Measurements from ENCODE around the gene TTC9. TPM values are rescaled to one million over a fixed set of nuclear protein-coding genes. Genes with fewer than 3 reads are reported as not detected.

Gene TTC9
- total and polyA plus RNA-seq, 2 experiments from 2014 or later: 10.3 to 34.2 TPM

DNA sequence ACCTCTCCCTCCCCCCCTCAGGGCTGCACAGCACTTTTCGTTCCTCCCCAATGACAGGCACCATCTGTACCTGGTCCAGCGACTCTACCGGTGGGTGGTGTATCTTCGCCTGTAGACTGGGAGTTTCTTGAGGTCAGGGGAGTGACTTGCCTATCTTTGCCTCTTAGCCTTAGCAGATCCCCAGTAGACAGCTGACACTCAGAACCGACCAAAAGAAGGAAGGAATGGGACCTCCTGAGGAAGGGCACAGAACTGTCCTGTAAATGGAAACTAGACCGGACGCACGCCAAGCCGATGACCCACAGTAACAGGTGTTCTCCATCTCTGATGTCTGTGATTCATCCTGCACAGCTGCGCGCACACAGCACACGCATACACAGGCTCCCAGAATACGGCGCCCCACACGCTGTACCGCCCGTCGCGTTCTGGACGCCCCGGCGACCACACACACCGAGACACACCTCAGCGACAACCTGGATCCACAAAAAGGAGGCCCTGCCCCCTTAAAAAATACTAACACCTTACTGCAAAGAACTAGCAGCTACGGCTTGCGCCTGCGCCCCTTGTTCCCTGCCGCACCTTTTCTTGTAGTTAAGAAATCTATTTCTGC lies 673 bp upstream of the TTC9 start:
- H3K27me3 ChIP-seq (ENCODE audit: insufficient read depth): no peaks in the 10 kb centered on the region

More for the DNA sequence above, 673 bp upstream of the TTC9 start:
- Mint-ChIP-seq H3K27ac (peak overlapping the region; percentile 79), H3K4me3 (peak overlapping the region; percentile 91), H3K36me3 (ENCODE audit: low read depth) (peaks cover 28% of the 10 kb centered on the region), H3K9me3 (peaks cover 9% of the 10 kb centered on the region), H3K27me3 (ENCODE audit: insufficient read depth, low read depth, poor library complexity) (peaks cover 12% of the 10 kb centered on the region), H3K4me1 (peaks cover 41% of the 10 kb centered on the region)
- TF ChIP-seq POLR2AphosphoS5 (IDR thresholded peaks at IDR 0.05; ENCODE audit: low read depth): peak; percentile 14; the same call in 1 of the 2 replicates
- TF ChIP-seq ZNF114 (CRISPR knock-in tag; IDR thresholded peaks at IDR 0.05): no peak
- no peak for TF ChIP-seq EZH2 (IDR thresholded peaks at IDR 0.05; ENCODE audit: low read depth, unreplicated experiment)
- TF ChIP-seq ZNF462 (CRISPR knock-in tag; IDR thresholded peaks at IDR 0.05): no peak
- no peak for TF ChIP-seq CREB1 (CRISPR knock-in tag; IDR thresholded peaks at IDR 0.05; ENCODE audit: low read depth)
- no peak for TF ChIP-seq STAT1 (IDR thresholded peaks at IDR 0.05; ENCODE audit: unreplicated experiment)
- TF ChIP-seq, protein P1, sequence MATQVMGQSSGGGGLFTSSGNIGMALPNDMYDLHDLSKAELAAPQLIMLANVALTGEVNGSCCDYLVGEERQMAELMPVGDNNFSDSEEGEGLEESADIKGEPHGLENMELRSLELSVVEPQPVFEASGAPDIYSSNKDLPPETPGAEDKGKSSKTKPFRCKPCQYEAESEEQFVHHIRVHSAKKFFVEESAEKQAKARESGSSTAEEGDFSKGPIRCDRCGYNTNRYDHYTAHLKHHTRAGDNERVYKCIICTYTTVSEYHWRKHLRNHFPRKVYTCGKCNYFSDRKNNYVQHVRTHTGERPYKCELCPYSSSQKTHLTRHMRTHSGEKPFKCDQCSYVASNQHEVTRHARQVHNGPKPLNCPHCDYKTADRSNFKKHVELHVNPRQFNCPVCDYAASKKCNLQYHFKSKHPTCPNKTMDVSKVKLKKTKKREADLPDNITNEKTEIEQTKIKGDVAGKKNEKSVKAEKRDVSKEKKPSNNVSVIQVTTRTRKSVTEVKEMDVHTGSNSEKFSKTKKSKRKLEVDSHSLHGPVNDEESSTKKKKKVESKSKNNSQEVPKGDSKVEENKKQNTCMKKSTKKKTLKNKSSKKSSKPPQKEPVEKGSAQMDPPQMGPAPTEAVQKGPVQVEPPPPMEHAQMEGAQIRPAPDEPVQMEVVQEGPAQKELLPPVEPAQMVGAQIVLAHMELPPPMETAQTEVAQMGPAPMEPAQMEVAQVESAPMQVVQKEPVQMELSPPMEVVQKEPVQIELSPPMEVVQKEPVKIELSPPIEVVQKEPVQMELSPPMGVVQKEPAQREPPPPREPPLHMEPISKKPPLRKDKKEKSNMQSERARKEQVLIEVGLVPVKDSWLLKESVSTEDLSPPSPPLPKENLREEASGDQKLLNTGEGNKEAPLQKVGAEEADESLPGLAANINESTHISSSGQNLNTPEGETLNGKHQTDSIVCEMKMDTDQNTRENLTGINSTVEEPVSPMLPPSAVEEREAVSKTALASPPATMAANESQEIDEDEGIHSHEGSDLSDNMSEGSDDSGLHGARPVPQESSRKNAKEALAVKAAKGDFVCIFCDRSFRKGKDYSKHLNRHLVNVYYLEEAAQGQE (IDR thresholded peaks at IDR 0.05; ENCODE audit: unreplicated experiment): no peak
- TF ChIP-seq NANOG (IDR thresholded peaks at IDR 0.05; ENCODE audit: borderline replicate concordance): no peak
- Histone ChIP-seq H2AFZ (no peak overlapping the region), H3K27ac (ENCODE audit: low read depth) (0 out of 2 replicates have a peak overlapping the region, but pooled peaks have one; percentile 4), H3K79me2 (replicated peaks; ENCODE audit: insufficient read depth) (peaks cover 68% of the 10 kb centered on the region), H3K9me2 (ENCODE audit: insufficient read depth) (no peaks in the 10 kb centered on the region; the same call in 1 of the 2 replicates), H3K36me3 (ENCODE audit: insufficient read depth) (no peaks in the 10 kb centered on the region), H3K4me2 (peak overlapping the region; percentile 82), H4K20me1 (replicated peaks; ENCODE audit: insufficient read depth) (0 out of 2 replicates have a peak, but pooled peaks cover 7% of the 10 kb centered on the region), H3K4me1 (ENCODE audit: insufficient read depth) (peaks cover 46% of the 10 kb centered on the region), H3K4me3 (peak overlapping the region; percentile 93), H3F3A (replicated peaks; ENCODE audit: low read depth) (peaks cover 11% of the 10 kb centered on the region)
- peak; percentile 52 for DNase-seq (ENCODE audit: low spot score)
- peak; percentile 48 for ATAC-seq
